ENCODE results near the gene TAAR1.

- TF ChIP-seq CTCF (IDR thresholded peaks at IDR 0.05) (no peak), EP300 (IDR thresholded peaks at IDR 0.05) (no peak), POLR2A (IDR thresholded peaks at IDR 0.05; ENCODE audit: low read depth) (no peak)
These were observed 14.6 kb upstream of the TAAR1 start for GRCh38 chr6:132673376-132674094.
